ENCODE data around the gene TEX10. TPM values are rescaled to one million over a fixed set of nuclear protein-coding genes. Genes with fewer than 3 reads are reported as not detected.
A peak's percentile ranks its signal among the peaks of the same experiment; 100 is the strongest.

The TEX10 gene
- total RNA-seq, 2 donors from 2014 or later, result 44.7 to 49.4 TPM

DNA sequence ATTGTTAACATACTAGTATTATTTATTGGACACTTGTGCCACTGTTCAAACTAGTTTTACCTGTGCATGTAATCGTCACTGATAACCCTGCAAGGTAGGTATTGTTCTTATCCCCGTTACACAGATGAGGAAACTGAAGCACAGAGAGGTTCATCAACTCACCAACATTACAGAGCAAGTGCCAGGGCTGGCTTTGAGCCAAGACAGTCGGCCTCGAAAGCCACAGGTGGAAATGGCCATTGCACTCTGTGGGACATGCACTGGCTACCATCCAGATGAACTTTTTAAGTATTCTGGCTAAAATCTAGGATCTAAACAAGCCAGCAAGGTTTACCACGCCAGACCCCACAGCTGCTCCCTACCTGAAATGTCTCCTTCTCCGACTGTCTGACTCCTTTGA, 57.9 kb downstream of the TEX10 start:
- WGBS, 2 experiments (ENCODE audit: insufficient coverage in 1 of 2, insufficient read length in 1 of 2), result 88 to 92% methylated on average over 3 to 6 of the region's 6 CpGs
- Histone ChIP-seq H3K4me3 (ENCODE audit: low read length) (no peak overlapping the region), H3K27ac (ENCODE audit: low read depth, low read length) (no peak overlapping the region), H3K4me1 (ENCODE audit: control insufficient read depth, insufficient read depth, low read length) (no peaks in the 10 kb centered on the region), H3K27me3 (ENCODE audit: control insufficient read depth, insufficient read depth, low read length, poor library complexity, severe bottlenecking) (no peaks in the 10 kb centered on the region), H3K9me3 (ENCODE audit: control insufficient read depth, low read length) (no peaks in the 10 kb centered on the region), H3K36me3 (ENCODE audit: control insufficient read depth, insufficient read depth, low read length) (peaks cover 88% of the 10 kb centered on the region), H3K9ac (ENCODE audit: extremely low read depth, low read length, poor library complexity, severe bottlenecking) (no peak overlapping the region)
- H3K27me3 Mint-ChIP-seq (ENCODE audit: insufficient read depth), result no peaks in the 10 kb centered on the region
- TF ChIP-seq, protein P1, sequence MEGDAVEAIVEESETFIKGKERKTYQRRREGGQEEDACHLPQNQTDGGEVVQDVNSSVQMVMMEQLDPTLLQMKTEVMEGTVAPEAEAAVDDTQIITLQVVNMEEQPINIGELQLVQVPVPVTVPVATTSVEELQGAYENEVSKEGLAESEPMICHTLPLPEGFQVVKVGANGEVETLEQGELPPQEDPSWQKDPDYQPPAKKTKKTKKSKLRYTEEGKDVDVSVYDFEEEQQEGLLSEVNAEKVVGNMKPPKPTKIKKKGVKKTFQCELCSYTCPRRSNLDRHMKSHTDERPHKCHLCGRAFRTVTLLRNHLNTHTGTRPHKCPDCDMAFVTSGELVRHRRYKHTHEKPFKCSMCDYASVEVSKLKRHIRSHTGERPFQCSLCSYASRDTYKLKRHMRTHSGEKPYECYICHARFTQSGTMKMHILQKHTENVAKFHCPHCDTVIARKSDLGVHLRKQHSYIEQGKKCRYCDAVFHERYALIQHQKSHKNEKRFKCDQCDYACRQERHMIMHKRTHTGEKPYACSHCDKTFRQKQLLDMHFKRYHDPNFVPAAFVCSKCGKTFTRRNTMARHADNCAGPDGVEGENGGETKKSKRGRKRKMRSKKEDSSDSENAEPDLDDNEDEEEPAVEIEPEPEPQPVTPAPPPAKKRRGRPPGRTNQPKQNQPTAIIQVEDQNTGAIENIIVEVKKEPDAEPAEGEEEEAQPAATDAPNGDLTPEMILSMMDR (conservative IDR thresholded peaks at IDR 0.05), result no peak
- no peak for DNase-seq
- peaks cover 6% of the 10 kb centered on the region for H3K4me1 Mint-ChIP-seq
- no peak overlapping the region for H3K4me3 Mint-ChIP-seq
- peaks cover 65% of the 10 kb centered on the region for H3K36me3 Mint-ChIP-seq (ENCODE audit: low read depth)
- no peaks in the 10 kb centered on the region for H3K9me3 Mint-ChIP-seq
- no peak overlapping the region for H3K27ac Mint-ChIP-seq

DNA sequence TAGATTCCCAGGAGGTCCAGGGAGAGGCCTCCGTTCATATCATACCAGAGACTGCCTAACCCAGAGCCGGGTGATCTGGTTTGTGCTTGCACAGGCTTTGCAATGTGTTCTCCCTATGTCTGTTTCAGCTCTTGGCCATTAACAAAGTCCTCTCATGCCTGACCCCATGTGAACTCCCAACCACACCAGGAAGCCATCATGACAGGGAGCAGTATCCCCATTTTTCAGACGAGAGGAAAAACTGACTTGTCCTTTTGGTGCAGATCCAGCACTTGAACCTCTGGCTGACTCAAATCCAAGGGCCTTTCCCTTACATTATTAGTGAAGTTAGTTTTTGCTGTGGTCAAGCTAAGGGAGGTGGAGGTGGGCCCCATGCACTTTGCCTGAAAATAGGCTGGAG, 58.4 kb downstream of the TEX10 start:
- Mint-ChIP-seq H3K4me3 (no peak overlapping the region), H3K9me3 (no peaks in the 10 kb centered on the region), H3K27me3 (ENCODE audit: insufficient read depth) (no peaks in the 10 kb centered on the region), H3K36me3 (ENCODE audit: low read depth) (peaks cover 69% of the 10 kb centered on the region), H3K27ac (no peak overlapping the region), H3K4me1 (peaks cover 6% of the 10 kb centered on the region)
- Histone ChIP-seq H3K4me3 (ENCODE audit: low read length) (no peak overlapping the region), H3K27ac (ENCODE audit: low read depth, low read length) (no peak overlapping the region), H3K9ac (ENCODE audit: extremely low read depth, low read length, poor library complexity, severe bottlenecking) (no peak overlapping the region), H3K27me3 (ENCODE audit: control insufficient read depth, insufficient read depth, low read length, poor library complexity, severe bottlenecking) (no peaks in the 10 kb centered on the region), H3K4me1 (ENCODE audit: control insufficient read depth, insufficient read depth, low read length) (no peaks in the 10 kb centered on the region), H3K36me3 (ENCODE audit: control insufficient read depth, insufficient read depth, low read length) (peaks cover 89% of the 10 kb centered on the region), H3K9me3 (ENCODE audit: control insufficient read depth, low read length) (no peaks in the 10 kb centered on the region)
- DNase-seq, result no peak
- WGBS, 2 experiments (ENCODE audit: insufficient coverage in 1 of 2, insufficient read length in 1 of 2), result 94 to 100% methylated on average over 1 to 3 of the region's 3 CpGs
- TF ChIP-seq, protein P1 (conservative IDR thresholded peaks at IDR 0.05), result no peak

DNA sequence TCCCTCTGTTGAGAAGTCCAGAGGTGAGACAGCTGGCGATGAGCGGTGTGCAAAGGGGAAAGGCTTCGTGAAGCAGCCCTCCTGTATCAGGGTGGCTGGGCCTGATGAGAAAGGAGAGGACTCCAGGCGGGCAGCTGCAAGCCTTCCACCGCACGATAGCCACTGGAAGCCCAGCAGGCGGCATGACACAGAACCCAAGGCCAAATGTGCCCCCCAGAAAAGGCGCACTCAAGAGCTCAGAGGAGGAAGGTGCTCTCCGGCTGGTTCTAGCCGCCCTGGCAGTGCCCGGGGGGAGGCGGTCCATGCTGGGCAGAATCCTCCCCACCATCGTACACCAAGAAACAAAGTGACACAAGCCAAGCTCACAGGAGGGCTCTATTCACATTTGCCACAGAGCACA, 60.3 kb downstream of the TEX10 start:
- Histone ChIP-seq H3K9ac (ENCODE audit: extremely low read depth, low read length, poor library complexity, severe bottlenecking) (no peak overlapping the region), H3K4me3 (ENCODE audit: low read length) (no peak overlapping the region), H3K36me3 (ENCODE audit: control insufficient read depth, insufficient read depth, low read length) (peaks cover 86% of the 10 kb centered on the region), H3K9me3 (ENCODE audit: control insufficient read depth, low read length) (peaks cover 13% of the 10 kb centered on the region), H3K27me3 (ENCODE audit: control insufficient read depth, insufficient read depth, low read length, poor library complexity, severe bottlenecking) (no peaks in the 10 kb centered on the region), H3K27ac (ENCODE audit: low read depth, low read length) (no peak overlapping the region), H3K4me1 (ENCODE audit: control insufficient read depth, insufficient read depth, low read length) (no peaks in the 10 kb centered on the region)
- peaks cover 2% of the 10 kb centered on the region for H3K4me1 Mint-ChIP-seq
- H3K27ac Mint-ChIP-seq, result peak overlapping the region; percentile 41
- DNase-seq, result no peak
- H3K36me3 Mint-ChIP-seq (ENCODE audit: low read depth), result peaks cover 79% of the 10 kb centered on the region
- H3K27me3 Mint-ChIP-seq (ENCODE audit: insufficient read depth), result no peaks in the 10 kb centered on the region
- 96 to 100% methylated on average over 2 to 13 of the region's 13 CpGs for WGBS, 2 experiments (ENCODE audit: insufficient coverage in 1 of 2, insufficient read length in 1 of 2)
- peaks cover 3% of the 10 kb centered on the region for H3K9me3 Mint-ChIP-seq
- TF ChIP-seq, protein P1 (conservative IDR thresholded peaks at IDR 0.05), result no peak
- H3K4me3 Mint-ChIP-seq, result no peak overlapping the region

Measured in endodermal cell (in vitro differentiated cells).